GM23338 (cell line): ENCODE data around the gene PHACTR1. TPM values are rescaled to one million over a fixed set of nuclear protein-coding genes. Genes with fewer than 3 reads are reported as not detected.

ENCODE experiments used
- polyA plus RNA-seq: library from polyadenylated mRNA; unstranded; fragments of >200 nt; fragmentation: Nextera tagmentation; extraction: Ambion mirVana; gene quantifications from 2 replicates; pipeline ENCODE4 v1.2.1, GENCODE V29; 2016
- small RNA-seq: library from RNA; depleted of rRNA; stranded (forward); fragments of <200 nt; gene quantifications from one replicate; pipeline ENCODE3, GENCODE V24; 2014; ENCODE audit warnings: low replicate concordance
- total RNA-seq: library from RNA; depleted of rRNA; stranded (reverse); fragments of >200 nt; shearing (Covaris generic); gene quantifications from 2 replicates; pipeline ENCODE4 v1.2.3, GENCODE V29; 2014

Gene PHACTR1
- total and polyA plus RNA-seq, 2 experiments from 2014 or later, result 5.9 to 19.3 TPM

Small RNA genes lying within 50 kb of the gene (small RNA-seq; reads per million reads assigned to genes)
- gene RNU1-11P, result 0.90 reads per million, percentile 58 among the genes with 10 or more reads in this experiment
